Upper lobe of left lung (tissue), 6 donors: ENCODE data around the gene CLMN. TPM values are rescaled to one million over a fixed set of nuclear protein-coding genes. Genes with fewer than 3 reads are reported as not detected.

Experiments used
- ATAC-seq, 2 donors: fragments of 200-7000 bp; cut with Tn5 transposase; one replicate each; pipeline ENCODE4 v1.9.1; 2022; ENCODE audit warnings: mild to moderate bottlenecking in 2 of 2, moderate library complexity in 2 of 2; ENCODE audit not compliant: low FRiP score in 2 of 2
- DNase-seq, 2 donors: peaks; one replicate each; pipeline ENCODE4 v3.0.0-alpha.2; 2019 to 2020
- H3K27ac ChIP-seq, 4 donors: fragments of 200-600 bp; sonication (generic); one replicate each; pipeline ENCODE4 v1.5.1; 2016 to 2019
- H3K27me3 ChIP-seq, 4 donors: fragments of 200-600 bp; sonication (generic); one replicate each; pipeline ENCODE4 v1.5.1; 2017 to 2019
- H3K36me3 ChIP-seq, 4 donors: fragments of 200-600 bp; sonication (generic); one replicate each; pipeline ENCODE4 v1.5.1; 2016 to 2019
- H3K4me1 ChIP-seq, 4 donors: fragments of 200-600 bp; sonication (generic); one replicate each; pipeline ENCODE4 v1.5.1; 2018 to 2019
- H3K4me3 ChIP-seq, 4 donors: fragments of 200-600 bp; sonication (generic); one replicate each; pipeline ENCODE4 v1.5.1; 2017 to 2019; ENCODE audit warnings: mild to moderate bottlenecking in 2 of 4, moderate library complexity in 1 of 4
- H3K9me3 ChIP-seq, 4 donors: fragments of 200-600 bp; sonication (generic); one replicate each; pipeline ENCODE4 v1.5.1; 2018 to 2019
- EP300 ChIP-seq, 4 donors: sonication (generic); formaldehyde crosslinking; IDR thresholded peaks; one replicate each; pipeline ENCODE4 v1.5.1; 2017; ENCODE audit warnings: antibody characterized with exemption in 4 of 4, control low read depth in 2 of 4
- POLR2A ChIP-seq, 4 donors: fragments of 450-650 bp; IDR thresholded peaks; one replicate each; pipeline ENCODE4 v1.5.1; 2016 to 2017; ENCODE audit warnings: antibody characterized with exemption in 4 of 4, mild to moderate bottlenecking in 2 of 4
- POLR2AphosphoS5 ChIP-seq, 2 donors: sonication (generic); formaldehyde crosslinking; IDR thresholded peaks; one replicate each; pipeline ENCODE4 v1.5.1; 2017; ENCODE audit warnings: antibody characterized with exemption in 2 of 2
- WGBS, 2 donors: methylation state at CpG; one replicate each; pipeline ENCODE4 v1.1.5; 2017 to 2018; 5-methylcytosine and 5-hydroxymethylcytosine counted together
- total RNA-seq, 6 donors: library from RNA; depleted of rRNA in 4 of 6; stranded (reverse); fragments of >200 nt in 4 of 6; gene quantifications; one replicate each; pipeline versions ENCODE4 v1.1.0 to v1.2.1, GENCODE V29; 2016 to 2021
- TF ChIP-seq, protein P1 (sequence below), 6 experiments: fragments of 450-650 bp in 4 of 6; fragments of 200-600 bp in 2 of 6; sonication (generic) in 2 of 6; IDR thresholded peaks; one replicate each; pipeline ENCODE4 v1.5.1; 2016 to 2019; ENCODE audit warnings: antibody characterized with exemption in 6 of 6
- donor health status: DM: no; HTN: no; CAD: no; lungs with moderate emphysema.
- donor health status: DM: no; HTN: yes; CAD: no; lungs with severe emphysema.

CLMN gene
- total RNA-seq, 6 donors from 2014 or later: 9.7 to 35.5 (median 18.8) TPM

DNA sequence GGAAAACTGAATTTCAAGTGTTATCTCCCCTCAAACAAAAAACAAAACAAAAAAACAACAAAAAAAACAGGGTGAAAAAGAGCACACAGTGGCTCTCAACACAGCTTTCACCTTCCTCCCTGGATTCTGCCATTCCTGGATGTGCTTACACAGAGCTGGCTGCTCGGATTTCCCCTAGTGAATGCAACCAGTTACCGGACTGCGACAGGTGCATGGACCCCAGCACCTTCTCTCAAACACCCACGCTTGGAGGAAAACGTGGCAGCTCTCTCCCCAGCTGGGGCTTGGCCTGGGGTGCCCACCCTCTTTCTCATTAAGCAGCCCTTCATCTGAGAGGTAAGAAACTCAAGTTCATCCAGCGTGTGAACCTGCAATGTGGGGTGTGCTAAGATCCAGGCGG, 128.9 kb downstream of the CLMN start:
- H3K4me1 ChIP-seq: peaks cover 18 to 26% (median 20%) of the 10 kb centered on the region in 4 donors
- WGBS, 2 donors: 89 to 92% methylated on average over 7 of the region's 7 CpGs

DNA sequence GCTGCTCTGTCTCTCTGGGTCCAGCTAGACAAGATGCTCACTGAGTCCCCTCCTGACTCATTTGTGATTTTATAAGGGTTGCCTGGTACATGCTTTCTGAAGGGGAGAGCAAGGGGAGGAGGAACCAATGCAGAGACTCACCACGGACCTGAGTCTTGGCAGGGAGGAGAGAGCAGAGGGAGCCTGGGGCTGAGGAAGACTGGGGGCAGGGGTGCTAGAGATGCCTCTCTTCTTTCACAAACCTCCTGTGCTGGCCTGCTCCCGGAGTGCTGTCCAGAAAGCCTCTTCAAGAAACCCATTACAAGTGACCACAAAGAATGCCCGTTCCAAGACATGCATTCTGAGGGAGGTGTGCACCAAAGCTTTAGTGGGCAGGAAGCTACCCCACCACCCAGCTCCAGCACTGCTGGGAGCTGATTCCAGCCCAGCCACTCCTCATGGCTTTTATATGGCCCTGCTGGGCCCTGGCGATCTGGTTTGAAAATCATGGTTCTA, 129.3 kb downstream of the CLMN start:
- WGBS, 2 donors: 59 to 61% methylated on average over 4 of the region's 4 CpGs
- TF ChIP-seq EP300 (IDR thresholded peaks at IDR 0.05): no peak
- TF ChIP-seq, protein P1, sequence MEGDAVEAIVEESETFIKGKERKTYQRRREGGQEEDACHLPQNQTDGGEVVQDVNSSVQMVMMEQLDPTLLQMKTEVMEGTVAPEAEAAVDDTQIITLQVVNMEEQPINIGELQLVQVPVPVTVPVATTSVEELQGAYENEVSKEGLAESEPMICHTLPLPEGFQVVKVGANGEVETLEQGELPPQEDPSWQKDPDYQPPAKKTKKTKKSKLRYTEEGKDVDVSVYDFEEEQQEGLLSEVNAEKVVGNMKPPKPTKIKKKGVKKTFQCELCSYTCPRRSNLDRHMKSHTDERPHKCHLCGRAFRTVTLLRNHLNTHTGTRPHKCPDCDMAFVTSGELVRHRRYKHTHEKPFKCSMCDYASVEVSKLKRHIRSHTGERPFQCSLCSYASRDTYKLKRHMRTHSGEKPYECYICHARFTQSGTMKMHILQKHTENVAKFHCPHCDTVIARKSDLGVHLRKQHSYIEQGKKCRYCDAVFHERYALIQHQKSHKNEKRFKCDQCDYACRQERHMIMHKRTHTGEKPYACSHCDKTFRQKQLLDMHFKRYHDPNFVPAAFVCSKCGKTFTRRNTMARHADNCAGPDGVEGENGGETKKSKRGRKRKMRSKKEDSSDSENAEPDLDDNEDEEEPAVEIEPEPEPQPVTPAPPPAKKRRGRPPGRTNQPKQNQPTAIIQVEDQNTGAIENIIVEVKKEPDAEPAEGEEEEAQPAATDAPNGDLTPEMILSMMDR (IDR thresholded peaks at IDR 0.05): no peak
- no peak for TF ChIP-seq POLR2A (IDR thresholded peaks at IDR 0.05)
- TF ChIP-seq POLR2AphosphoS5 (IDR thresholded peaks at IDR 0.05): no peak
- DNase-seq: no peak
- peaks cover 18 to 26% (median 22%) of the 10 kb centered on the region in 4 donors for H3K4me1 ChIP-seq
- H3K36me3 ChIP-seq: no peaks in the 10 kb centered on the region
- no peaks in the 10 kb centered on the region for H3K9me3 ChIP-seq
- no peak for ATAC-seq
- H3K27ac ChIP-seq: no peak overlapping the region
- no peaks in the 10 kb centered on the region for H3K27me3 ChIP-seq
- no peak overlapping the region for H3K4me3 ChIP-seq

More for the DNA sequence above, 128.9 kb downstream of the CLMN start:
- Histone ChIP-seq H3K36me3 (no peaks in the 10 kb centered on the region), H3K27ac (no peak overlapping the region), H3K9me3 (no peaks in the 10 kb centered on the region), H3K4me3 (no peak overlapping the region), H3K27me3 (no peaks in the 10 kb centered on the region)
- DNase-seq (no peak), ATAC-seq (no peak)
- TF ChIP-seq EP300 (IDR thresholded peaks at IDR 0.05) (no peak), POLR2A (IDR thresholded peaks at IDR 0.05) (no peak), POLR2AphosphoS5 (IDR thresholded peaks at IDR 0.05) (no peak)
- TF ChIP-seq, protein P1 (IDR thresholded peaks at IDR 0.05): no peak

DNA sequence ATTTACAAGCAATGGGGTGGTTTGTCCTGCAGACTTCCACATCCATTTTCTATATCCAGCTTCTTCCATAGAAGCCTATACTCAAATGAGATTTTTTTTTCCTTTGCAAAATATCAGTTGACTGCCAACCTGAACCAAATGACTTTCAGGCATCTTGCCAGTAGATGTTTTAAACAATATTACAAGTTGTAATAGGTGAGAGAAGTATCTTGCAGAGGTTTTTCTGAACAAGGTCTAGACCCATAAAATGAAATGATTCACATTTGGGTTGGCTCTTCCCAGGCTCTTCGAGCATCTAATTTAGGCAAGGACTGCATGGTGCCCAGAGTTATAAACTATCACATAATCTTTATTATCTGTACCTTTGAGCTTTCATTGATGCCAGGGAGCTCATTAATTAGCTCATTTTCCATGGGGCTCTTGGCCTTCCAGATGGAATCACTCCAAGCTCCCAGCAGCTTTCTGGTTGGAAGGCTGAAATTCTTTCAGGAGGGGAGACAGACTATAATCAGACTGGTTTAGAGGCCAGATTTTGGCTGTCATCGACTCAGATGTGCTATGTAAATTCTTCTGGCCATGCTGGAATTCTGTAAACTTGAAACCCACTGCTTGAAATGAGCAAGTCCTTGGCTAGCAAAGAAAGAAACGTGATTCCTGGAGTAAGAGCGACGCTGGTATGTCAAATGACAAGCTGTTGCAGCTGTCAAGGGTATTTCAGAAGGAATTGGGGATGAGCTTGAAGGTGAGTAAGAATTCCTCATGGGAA, 130.2 kb downstream of the CLMN start:
- H3K4me3 ChIP-seq: no peak overlapping the region
- no peak overlapping the region for H3K27ac ChIP-seq
- peaks cover 25 to 34% (median 30%) of the 10 kb centered on the region in 4 donors for H3K4me1 ChIP-seq
- WGBS, 2 donors: 54 to 70% methylated on average over 5 of the region's 5 CpGs
- no peak for DNase-seq
- no peaks in the 10 kb centered on the region for H3K27me3 ChIP-seq
- no peaks in the 10 kb centered on the region for H3K36me3 ChIP-seq
- no peak for ATAC-seq
- TF ChIP-seq POLR2A (IDR thresholded peaks at IDR 0.05): no peak
- no peak for TF ChIP-seq POLR2AphosphoS5 (IDR thresholded peaks at IDR 0.05)
- TF ChIP-seq EP300 (IDR thresholded peaks at IDR 0.05): no peak
- TF ChIP-seq, protein P1 (IDR thresholded peaks at IDR 0.05): no peak
- H3K9me3 ChIP-seq: no peaks in the 10 kb centered on the region

DNA sequence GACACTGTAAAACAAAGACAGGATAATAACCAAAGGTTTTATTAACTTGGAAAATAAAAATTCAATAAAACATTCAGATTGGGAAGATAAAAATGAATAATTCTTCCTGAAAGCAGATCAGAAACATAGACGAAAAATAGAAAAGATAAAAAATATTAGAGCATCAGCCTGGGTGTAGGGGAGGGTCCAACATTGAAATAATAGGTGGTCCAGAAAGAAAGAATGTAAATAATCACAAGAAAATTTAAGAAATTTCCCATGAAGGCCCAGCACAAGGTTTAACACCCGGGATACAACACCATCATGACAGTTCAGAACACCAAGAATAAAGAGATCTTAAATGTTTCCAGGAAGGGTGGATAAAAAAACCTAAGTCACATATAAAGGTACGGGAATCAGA, 131.3 kb downstream of the CLMN start:
- H3K4me1 ChIP-seq: peaks cover 37 to 45% (median 42%) of the 10 kb centered on the region in 4 donors
- WGBS, 2 donors: 80 to 86% methylated on average over 3 of the region's 3 CpGs

More for the DNA sequence above, 131.3 kb downstream of the CLMN start:
- no peaks in the 10 kb centered on the region for H3K27me3 ChIP-seq
- no peak overlapping the region for H3K4me3 ChIP-seq
- no peak overlapping the region for H3K27ac ChIP-seq
- TF ChIP-seq EP300 (IDR thresholded peaks at IDR 0.05) (no peak), POLR2A (IDR thresholded peaks at IDR 0.05) (no peak), POLR2AphosphoS5 (IDR thresholded peaks at IDR 0.05) (no peak)
- TF ChIP-seq, protein P1 (IDR thresholded peaks at IDR 0.05): no peak
- no peaks in the 10 kb centered on the region for H3K9me3 ChIP-seq
- ATAC-seq: no peak
- H3K36me3 ChIP-seq: no peaks in the 10 kb centered on the region
- no peak for DNase-seq
